ENCODE measurements around the gene RABGAP1L. TPM values are rescaled to one million over a fixed set of nuclear protein-coding genes. Genes with fewer than 3 reads are reported as not detected.

Gene RABGAP1L
- total RNA-seq, 3 donors from 2014 or later = 46.1 to 74.7 (median 59.2) TPM

DNA sequence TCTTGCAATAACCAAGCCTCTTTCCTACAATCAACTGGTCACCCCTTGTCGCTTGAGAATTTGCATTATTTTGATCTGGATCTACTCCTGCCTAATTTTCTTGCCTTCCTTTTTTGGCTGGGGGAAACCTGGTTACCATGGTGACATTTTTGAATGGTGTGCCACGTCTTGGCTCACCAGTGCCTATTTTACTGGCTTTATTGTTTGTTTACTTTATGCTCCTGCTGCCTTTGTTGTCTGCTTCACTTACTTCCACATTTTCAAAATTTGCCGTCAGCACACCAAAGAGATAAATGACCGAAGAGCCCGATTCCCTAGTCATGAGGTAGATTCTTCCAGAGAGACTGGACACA lies 289.2 kb downstream of the RABGAP1L start:
- ATAC-seq (no peak), DNase-seq (no peak)
- Histone ChIP-seq H3K36me3 (ENCODE audit: low read depth) (no peaks in the 10 kb centered on the region), H3K4me1 (ENCODE audit: low read depth) (no peaks in the 10 kb centered on the region), H3K4me3 (no peak overlapping the region), H3K9me3 (no peaks in the 10 kb centered on the region)
- intact Hi-C loops (cut with DNase I, micrococcal nuclease) = no loop called here
- TF ChIP-seq, protein P1, sequence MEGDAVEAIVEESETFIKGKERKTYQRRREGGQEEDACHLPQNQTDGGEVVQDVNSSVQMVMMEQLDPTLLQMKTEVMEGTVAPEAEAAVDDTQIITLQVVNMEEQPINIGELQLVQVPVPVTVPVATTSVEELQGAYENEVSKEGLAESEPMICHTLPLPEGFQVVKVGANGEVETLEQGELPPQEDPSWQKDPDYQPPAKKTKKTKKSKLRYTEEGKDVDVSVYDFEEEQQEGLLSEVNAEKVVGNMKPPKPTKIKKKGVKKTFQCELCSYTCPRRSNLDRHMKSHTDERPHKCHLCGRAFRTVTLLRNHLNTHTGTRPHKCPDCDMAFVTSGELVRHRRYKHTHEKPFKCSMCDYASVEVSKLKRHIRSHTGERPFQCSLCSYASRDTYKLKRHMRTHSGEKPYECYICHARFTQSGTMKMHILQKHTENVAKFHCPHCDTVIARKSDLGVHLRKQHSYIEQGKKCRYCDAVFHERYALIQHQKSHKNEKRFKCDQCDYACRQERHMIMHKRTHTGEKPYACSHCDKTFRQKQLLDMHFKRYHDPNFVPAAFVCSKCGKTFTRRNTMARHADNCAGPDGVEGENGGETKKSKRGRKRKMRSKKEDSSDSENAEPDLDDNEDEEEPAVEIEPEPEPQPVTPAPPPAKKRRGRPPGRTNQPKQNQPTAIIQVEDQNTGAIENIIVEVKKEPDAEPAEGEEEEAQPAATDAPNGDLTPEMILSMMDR (IDR thresholded peaks at IDR 0.05) = no peak

DNA sequence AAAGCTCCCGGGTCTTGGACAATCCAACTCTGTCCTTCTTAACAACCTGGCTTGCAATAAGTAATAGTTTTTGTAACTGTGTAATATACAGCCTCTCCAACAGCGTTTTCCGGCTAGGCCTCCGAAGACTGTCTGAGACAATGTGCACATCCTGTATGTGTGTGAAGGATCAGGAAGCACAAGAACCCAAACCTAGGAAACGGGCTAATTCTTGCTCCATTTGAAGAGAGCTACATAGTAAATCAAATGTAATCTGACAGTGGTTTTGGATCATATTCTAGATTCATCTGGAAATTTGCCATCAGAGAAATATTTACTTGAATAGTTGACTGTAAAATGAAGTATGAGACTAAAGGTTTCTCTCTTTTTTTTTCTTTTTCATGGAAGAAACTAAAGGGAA lies 289.7 kb downstream of the RABGAP1L start:
- H3K36me3 ChIP-seq (ENCODE audit: low read depth) = no peaks in the 10 kb centered on the region
- H3K4me3 ChIP-seq = no peak overlapping the region
- no peak for ATAC-seq
- DNase-seq = no peak
- no peaks in the 10 kb centered on the region for H3K9me3 ChIP-seq
- no peaks in the 10 kb centered on the region for H3K4me1 ChIP-seq (ENCODE audit: low read depth)
- TF ChIP-seq, protein P1 (IDR thresholded peaks at IDR 0.05) = no peak
- intact Hi-C loops (cut with DNase I, micrococcal nuclease) = no loop called here

DNA sequence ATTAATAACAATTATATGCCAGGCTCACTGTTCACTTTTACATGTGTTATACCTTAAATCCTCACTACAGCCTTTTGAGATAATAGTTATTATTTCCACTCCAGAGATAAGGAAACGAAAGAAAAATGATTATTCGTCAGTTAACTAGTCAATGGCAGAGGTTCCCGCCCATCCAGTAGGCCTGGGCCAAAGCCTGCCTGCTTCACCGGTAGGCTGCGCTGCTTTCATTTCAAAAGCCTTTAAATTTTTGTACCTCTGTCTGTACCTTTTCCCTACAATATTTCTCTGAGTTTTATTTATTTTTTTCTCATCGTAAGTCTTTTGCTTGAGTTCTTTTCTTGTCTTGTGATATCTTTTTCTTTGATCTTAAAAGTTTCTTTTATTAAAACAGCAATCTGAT lies 292.1 kb downstream of the RABGAP1L start:
- Histone ChIP-seq H3K9me3 (no peaks in the 10 kb centered on the region), H3K36me3 (ENCODE audit: low read depth) (no peaks in the 10 kb centered on the region), H3K4me3 (no peak overlapping the region), H3K4me1 (ENCODE audit: low read depth) (no peaks in the 10 kb centered on the region)
- intact Hi-C loops (cut with DNase I, micrococcal nuclease) = no loop called here
- DNase-seq = no peak
- ATAC-seq = no peak
- TF ChIP-seq, protein P1 (IDR thresholded peaks at IDR 0.05) = no peak

GRCh38 chr1:174465855-174466254 lies 306.5 kb downstream of the RABGAP1L start:
- DNase-seq (no peak), ATAC-seq (no peak)
- Histone ChIP-seq H3K4me1 (ENCODE audit: low read depth) (no peaks in the 10 kb centered on the region), H3K36me3 (ENCODE audit: low read depth) (no peaks in the 10 kb centered on the region), H3K9me3 (no peaks in the 10 kb centered on the region), H3K4me3 (no peak overlapping the region)
- intact Hi-C loops (cut with DNase I, micrococcal nuclease) = no loop called here
- TF ChIP-seq, protein P1 (IDR thresholded peaks at IDR 0.05) = no peak

DNA sequence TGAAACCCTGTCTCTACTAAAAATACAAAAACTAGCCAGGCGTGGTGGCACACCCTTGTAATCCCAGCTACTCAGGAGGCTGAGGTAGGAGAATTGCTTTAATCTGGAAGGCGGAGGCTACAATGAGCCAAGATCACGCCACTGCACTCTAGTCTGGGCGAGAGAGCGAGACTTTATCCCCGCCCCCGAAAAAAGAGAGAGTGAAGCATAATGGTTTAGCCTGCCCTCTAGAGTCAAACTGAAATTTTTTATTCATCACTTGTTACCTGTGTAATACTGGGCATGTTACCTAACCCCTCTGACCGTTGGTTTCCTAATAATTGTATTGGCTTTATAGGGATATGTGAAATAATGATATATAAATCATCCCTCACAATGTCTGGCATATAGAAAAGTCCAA lies 307.3 kb downstream of the RABGAP1L start:
- no peak overlapping the region for H3K4me3 ChIP-seq

More for the DNA sequence above, 307.3 kb downstream of the RABGAP1L start:
- DNase-seq (no peak), ATAC-seq (no peak)
- no peaks in the 10 kb centered on the region for H3K9me3 ChIP-seq
- TF ChIP-seq, protein P1 (IDR thresholded peaks at IDR 0.05) = no peak
- H3K36me3 ChIP-seq (ENCODE audit: low read depth) = no peaks in the 10 kb centered on the region
- H3K4me1 ChIP-seq (ENCODE audit: low read depth) = no peaks in the 10 kb centered on the region
- intact Hi-C loops (cut with DNase I, micrococcal nuclease) = no loop called here

Data from mucosa of descending colon (tissue), 3 donors.